NCI-H2081 (cell line): Measurements from ENCODE around the gene CROCC.
A peak's percentile ranks its signal among the peaks of the same experiment; 100 is the strongest.

Source experiments
- DNase-seq, 2 experiments: peaks; one replicate each; lab custom pipeline; 2025; lab: John Stamatoyannopoulos, UW

CROCC gene

DNA sequence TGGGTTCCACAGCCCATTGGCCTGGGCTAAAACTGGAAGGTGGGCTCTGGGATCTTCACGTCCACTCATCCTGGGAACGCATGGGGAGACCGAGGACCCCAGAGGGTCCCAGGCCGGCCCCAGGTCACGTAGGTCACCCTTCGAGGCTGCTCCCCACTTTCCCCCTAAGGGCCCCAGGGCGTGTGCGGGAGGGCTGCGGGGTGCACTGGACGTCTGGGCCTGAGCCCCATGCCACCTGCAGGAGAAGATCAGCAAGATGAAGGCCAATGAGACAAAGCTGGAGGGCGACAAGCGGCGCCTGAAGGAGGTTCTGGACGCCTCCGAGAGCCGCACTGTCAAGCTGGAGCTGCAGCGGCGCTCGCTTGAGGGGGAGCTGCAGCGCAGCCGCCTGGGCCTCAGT lies 46.2 kb downstream of the CROCC start:
- DNase-seq: no peak

DNA sequence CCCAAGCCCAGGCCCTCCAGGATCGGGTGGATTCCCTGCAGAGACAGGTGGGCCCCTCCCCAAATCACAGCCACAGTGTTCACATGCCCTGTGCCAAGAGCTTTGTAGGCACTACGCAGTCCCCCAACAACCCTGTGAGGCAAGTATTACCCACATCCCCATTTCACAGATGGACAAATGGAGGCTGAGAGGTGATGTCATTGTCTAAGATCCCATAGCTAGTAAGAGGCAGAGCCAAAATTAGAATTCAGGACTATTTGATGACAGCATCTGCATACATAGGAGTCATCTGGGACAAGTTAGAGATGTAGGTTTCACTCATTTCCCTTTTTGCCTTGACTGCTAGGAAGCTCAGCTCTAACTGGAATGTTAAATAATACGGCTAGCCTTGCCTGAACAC lies 46.6 kb downstream of the CROCC start:
- DNase-seq: no peak

DNA sequence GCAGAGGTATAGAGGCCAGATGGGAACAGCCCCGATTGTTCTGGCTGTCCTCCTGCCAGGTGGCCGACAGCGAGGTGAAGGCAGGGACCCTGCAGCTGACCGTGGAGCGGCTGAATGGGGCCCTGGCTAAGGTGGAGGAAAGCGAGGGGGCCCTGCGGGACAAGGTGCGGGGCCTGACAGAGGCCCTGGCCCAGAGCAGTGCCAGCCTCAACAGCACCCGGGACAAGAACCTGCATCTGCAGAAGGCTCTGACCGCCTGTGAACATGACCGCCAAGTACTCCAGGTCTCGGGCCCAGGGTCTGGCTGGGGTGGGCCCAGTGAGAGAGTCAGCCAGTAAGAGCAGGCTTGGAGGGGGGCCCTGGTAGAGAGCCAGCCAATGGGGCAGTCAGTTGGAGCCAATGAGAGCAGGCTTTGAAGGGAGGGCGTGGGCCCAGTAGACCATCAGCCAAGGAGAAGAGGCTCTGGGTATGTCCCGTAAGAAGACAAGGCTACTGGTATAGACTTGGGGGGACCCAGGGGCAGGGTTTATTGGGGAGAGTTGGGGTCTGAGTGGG lies 47.4 kb downstream of the CROCC start:
- no peak for DNase-seq

DNA sequence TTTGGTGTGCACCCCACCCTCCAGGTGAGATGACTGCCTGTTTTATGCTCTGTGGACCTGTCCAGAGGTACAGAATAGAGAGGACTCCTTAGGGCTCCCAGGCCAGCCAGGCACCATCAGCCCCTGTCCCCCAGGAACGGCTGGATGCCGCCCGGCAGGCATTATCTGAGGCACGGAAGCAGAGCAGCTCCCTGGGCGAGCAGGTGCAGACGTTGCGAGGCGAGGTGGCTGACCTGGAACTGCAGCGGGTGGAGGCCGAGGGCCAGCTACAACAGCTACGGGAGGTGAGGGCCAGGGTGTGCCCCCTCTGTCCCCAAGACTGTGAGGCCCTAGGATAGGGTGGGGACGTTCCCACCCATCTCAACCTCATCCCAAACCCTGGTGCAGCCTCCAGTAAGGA lies 47.9 kb downstream of the CROCC start:
- DNase-seq: no peak

DNA sequence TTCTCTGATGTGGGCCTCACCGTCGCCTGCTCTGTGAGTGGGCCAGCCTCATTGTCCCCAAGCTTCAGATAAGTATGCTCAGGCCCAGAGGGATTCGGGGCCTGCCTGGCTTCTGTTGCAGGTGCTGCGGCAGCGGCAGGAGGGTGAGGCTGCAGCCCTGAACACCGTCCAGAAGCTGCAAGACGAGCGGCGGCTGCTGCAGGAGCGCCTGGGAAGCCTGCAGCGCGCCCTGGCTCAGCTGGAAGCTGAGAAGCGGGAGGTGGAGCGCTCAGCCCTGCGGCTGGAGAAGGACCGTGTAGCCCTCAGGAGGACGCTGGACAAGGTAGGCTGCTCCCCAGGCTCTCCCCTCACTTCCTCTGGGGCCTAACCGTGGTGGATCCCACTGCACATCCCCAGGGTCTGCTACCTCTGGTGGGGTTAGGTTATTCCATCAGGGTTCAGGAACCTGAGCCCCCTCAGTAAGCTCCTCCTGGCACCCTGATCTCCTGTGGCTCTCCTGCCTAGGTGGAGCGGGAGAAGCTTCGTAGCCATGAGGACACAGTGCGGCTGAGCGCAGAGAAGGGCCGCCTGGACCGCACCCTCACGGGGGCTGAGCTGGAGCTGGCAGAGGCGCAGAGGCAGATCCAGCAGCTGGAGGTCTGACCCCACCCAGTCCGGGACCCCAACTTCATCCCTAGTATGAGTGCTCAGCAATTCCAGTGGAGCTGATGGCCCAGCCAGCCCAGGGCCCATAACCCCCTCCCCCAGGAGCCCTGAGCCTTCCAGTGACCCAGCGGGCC lies 48.6 kb downstream of the CROCC start:
- DNase-seq: no peak

DNA sequence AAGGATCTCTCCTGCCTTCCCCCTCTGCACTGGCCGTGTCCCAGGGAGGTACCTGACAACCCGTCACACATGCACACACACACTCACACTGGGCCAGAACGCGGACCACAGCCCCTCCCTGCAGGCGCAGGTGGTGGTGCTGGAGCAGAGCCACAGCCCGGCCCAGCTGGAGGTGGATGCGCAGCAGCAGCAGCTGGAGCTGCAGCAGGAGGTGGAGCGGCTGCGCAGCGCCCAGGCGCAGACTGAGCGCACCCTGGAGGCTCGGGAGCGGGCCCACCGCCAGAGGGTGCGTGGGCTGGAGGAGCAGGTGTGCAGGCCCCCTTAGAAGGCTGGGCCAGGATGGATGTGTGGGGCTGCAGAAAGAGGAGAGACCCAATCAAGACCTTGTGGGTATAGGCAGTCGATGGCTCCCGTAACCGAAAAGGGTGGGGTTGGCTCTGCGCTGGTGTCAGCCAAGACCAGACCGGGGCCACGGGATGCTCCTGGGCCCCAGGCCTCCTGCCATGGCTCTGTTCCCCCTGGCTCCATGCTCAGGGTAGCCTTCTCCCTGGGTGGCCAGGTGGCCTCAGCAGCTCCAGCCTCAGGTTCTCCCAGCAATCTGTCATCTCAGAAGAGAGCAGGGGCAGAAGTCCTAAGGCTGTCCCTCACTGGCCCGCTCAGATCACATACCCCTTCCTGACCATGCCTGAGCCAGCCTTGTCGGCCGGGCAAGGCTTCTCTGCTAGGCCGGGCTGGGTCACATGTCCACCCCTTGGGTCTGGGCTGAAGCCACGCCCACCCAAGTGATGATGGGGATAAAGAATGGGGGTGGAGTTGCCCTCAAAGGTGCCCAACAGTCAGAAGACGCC lies 49.8 kb downstream of the CROCC start:
- peak; percentile 79 to 91 for DNase-seq

DNA sequence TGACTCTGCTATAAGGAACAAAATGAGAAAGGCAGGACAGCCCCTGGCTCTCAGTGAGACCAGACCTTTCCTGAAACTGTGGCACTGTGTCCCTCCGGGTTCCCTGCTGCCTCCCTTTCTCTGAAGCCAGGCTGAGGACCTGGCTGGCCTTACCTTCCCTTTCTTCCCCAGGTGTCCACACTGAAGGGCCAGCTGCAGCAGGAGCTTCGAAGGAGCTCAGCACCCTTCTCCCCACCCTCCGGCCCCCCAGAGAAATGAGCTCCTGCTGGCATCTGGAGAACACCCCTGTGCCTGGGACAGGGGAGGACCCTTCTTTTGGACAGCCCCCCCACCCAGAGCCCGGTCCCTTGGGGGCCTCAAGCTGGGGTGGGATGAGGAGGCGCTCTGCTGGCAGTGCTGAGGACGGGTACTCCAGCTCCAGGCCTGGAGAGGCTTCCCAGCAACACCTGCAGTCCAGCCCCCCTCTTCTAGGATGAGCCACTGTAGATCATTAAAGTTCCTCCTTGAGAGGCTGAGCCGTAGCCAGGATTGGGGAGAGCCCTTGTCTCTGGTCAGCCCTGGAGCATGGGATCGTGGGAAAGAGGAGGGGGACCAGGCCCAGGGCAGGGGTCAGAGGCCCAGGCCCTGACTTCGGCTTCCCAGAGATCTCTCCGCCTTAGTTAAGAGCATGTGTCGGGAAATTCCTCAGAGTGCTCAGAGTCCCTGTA lies 50.6 kb downstream of the CROCC start:
- no peak for DNase-seq

DNA sequence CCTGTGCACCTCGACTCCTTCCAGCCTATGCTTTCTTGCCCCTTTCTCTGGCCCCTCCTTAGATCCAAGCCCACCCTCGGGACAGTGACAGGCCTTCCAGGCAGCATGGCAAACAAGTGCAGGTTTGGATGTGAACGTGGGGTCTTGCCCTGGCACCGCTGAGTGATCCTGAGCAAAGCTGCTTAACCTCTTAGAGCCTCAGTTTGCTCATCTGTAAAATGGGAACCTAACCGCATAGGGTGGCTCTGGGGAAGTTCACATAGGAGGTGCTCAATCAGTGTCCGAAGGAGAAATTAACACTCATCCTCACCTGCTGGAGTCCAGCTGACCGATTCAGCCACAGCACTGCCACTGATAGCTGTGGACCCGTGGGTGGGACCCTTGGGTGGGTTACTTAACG lies 51.5 kb downstream of the CROCC start:
- no peak for DNase-seq

DNA sequence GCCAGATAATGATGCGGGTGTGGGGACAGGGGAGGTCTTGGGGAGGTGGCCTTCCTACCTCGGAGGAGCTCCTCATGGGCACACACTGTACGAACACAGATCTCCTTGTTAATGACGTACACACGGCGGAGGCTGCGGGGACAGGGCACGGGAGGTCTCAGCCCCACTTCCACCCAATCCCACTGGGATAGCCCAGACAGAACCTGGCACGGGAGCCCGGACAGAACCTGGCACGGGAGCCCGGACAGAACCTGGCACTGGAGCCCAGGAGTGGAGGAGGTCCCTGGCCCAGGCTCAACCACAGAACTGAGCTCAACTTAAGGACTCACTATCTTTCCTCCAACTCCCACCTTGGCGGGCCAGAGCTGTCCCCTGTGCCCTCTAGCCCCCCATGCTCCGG lies 53.5 kb downstream of the CROCC start:
- no peak for DNase-seq

DNA sequence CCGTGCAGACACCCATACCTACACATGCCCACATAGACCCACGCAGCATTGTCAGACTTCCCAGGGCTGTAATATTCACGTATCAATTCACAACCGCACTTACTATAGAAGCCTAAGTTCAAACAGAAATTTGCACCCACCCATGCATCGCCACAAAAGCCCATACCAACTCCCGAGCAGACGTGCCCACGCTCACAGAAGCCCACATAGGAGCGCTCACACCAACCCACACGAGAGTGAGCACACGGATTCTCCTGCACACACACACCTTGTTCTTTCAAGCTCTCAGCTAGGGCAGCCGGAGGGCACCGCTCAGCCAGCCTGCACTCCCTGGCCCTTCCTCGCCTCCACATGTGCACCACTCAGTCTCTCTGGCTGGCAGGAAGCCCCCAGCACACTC lies 54.1 kb downstream of the CROCC start:
- DNase-seq: no peak

DNA sequence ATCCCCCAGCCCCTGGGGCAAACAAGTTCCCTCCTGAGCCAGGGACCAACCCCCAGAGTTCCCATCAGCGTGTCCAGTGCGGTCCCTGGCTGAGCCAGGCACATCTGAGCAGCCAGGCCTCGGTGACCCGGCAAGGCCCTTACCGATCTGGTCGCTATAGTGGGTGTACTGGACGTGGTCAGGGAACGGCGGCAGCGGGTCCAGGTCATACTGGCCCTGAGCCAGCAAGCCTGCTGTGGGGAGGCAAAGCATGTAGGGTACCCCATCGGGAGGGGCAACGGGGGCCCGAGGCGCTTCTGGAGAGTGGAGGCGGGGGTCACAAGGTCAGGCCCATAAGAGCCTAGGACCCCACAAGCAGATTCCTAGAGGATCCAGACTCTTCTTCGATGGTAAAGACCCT lies 55.2 kb downstream of the CROCC start:
- DNase-seq: no peak

DNA sequence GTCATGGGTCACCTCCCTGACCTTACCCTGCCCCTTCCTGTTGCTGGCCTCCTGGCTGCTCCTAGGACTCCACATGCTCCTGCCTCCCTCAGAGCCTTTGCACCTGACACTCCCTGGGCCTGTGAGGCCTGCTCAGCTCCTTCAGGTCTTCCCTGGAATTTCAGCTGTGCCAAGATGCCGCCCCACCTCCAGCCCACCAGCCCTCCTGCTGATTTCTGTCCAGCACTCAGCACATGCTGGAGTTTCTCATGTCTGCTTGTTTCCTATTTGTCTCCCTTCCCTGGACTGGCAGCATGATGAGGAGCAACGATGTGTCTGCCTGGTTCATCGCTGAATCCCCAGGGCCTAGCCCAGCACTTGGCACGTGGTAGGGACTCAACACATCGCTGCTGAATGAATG lies 55.6 kb downstream of the CROCC start:
- no peak for DNase-seq

DNA sequence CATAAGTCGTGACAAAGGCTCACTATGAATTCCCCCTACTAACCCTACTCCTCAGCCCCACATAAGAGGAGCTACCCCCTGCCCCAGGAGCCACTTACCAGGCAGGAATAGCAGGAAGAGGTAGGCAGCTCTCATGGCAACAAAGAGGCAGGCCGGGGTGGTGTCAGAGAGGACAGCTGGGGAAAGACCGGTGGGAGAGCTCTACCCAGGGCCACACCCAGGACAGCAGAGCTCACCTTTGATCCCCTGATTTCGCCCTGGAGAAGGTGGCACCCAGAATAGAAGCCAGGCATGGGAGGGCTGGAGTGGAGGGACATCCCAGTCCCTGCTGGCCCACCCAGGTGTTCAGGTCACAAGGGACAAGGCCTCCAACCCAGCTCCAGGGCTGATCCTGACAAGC lies 56.4 kb downstream of the CROCC start:
- DNase-seq: no peak

DNA sequence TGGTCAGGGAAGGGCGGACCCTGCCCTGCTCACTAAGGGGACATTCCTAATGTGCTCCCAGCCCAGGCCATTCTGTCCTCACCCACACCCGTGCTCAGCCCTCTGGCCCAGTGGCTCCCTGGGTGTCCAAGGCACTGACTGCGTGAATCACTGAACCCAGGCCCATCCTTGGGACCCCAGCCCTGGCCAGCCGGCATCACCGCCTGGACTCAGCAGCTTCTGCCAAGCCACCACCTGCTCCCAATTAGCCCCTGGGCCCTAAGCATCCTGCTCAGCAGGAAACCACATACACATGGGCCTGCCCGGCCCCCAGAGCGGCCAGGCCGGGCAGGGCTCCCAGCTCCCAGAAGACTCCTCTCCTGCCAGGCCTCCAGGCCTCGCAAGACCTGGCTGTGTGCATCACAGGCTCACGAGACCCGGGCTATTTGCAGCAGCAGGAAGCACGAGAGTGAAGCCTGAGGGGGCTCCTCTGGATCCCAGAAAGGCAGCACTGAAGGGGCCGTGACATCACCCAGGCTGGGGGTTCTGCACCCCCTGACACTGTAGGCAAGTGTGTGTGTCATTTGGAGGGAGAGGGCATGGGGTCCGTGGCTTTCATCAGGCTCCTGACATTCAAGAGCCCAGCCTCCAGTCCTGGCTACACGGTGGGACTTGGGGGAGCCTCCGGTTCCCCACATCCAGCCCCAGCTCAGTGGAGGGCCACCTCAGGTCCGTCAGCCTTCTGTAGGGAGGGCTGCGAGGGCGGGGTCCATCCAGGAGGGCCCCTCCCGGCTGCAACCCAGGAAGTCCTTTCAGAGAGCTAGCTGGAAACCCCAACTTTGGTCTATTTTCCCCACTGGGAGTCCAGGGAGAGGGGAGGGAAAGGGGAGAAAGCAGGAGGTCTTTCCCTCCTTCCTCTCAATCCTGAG lies 57.1 kb downstream of the CROCC start:
- peak in 1 of 2 experiments; percentile 34 for DNase-seq

DNA sequence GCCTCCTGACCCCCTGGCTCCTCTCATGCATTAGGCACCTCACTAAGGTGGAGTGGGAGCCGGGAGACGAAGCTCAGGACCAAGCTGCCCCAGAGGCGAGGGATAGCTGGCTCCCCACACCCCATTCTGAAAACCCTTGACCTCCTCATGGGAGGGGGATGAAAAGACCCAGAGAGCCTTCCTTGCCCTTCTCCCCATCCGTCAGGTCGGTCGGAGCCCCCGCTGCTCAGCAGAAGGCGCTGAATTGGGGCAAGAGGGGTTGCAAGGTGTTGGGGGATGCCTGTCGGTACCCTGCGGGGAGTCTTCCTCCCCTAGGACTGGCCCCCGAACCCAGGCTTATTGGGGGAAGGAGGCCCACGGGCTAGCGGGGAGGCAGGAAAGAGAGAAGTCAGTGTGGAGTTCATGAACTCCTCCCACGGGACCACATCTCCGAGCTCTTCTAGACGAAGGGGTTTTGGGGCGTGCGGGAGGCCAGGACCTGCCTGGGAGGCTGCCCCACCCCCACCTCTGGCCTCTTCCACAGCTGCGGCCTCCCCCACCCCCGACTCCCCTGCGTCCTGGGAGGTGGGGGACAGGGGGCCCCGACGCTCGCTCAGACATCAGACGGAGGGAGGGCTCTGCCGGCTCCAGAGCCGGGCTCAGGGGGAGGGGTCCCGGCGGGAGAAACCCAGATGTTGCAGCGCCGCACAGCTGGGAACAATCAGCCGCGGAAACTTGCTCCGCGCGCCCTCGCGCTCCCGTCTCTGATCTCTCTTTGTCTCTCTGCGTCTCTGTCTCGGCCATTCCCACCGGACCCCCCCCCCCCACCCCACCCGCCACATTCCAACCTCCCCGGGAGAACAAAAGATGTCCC lies 58.0 kb downstream of the CROCC start:
- no peak for DNase-seq

DNA sequence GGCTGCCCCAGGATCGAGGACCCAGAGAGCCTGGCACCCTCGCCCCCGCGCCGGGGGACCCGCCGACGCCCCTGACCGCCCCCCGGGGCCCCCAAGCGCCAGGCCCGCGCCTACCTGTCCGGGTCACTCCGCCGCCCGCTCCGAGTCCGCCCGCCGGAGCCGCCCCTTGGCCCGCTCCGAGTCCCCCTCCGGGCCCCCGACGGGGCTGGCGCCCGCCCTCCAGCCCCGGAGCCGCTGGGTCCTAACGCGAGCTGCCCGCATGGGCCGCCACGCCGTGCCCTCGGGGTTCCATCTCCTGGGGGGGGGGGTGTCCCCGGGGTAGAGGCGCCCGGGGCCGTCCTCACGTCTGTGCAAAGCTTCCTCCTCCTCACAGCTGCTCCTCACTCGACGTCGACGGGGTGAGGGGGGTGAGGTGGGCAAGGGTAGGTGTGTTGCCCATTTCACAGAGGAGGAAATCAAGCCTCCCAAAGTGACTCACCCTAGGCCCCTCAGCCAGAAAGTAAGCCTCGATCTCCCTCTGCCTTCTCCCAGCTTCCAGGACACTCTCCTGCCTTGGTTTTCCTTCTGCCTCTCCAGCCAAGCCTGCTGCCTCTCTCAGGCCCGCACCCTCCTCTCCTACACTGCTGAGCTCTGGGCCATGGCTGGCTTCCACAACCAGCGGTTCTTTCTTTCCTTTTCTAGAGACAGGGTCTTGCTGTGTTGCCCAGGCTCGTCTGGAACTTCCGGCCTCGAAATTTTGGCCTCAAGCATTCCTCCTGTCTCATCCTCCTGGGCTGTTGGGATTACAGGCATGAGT lies 58.9 kb downstream of the CROCC start, which contains the start of gene MFAP2:
Gene MFAP2 (minus strand): TSS at position 148 of the 796 bp plus-strand sequence. CDS start 2,347 bp downstream, outside the sequence.
- no peak for DNase-seq

DNA sequence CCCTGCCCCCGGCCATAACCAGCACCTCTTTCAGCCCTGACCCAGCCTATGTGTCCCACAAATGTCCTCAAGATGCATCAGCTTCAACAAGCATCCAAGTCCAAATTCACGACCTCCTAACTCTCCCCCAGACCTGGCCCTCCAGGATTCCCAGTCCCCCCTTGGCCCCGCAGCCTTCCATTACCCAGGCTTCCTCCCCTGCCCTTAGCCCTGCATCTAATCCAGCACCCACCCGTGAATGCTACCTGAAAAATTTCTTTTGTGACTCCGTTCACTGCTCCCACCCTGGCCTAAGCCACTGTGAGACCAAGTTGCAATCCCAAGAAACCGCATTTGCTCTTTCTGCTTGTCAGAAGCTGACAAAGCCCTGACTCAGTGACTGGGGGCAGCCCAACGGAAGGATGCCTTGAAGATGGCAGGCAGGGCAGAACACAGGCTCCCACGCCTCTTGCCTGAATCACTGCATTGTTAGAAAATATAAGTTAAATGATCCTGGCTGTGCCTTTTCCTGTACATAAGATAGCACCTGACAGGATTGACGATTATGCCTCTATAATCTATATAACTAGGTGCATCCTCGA lies 59.6 kb downstream of the CROCC start:
- DNase-seq: no peak

DNA sequence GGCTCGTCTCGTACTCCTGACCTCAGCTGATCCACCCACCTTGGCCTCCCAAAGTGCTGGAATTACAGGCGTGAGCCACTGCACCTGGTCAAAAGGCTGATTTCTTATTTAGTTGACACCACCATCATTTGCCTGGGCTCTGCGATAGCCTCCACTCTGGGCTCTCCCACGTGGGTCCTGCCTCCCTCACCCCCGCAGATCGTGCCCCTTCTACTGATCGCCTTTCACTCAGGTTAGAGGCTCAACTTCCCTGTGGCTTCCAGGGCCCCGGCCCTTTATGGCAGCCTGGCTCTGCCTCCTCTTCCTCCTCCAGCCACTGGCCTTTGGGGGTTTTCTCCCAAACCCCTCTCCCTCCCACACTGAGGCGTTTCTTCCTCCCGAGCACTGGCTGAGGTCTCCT lies 61.2 kb downstream of the CROCC start:
- no peak for DNase-seq

DNA sequence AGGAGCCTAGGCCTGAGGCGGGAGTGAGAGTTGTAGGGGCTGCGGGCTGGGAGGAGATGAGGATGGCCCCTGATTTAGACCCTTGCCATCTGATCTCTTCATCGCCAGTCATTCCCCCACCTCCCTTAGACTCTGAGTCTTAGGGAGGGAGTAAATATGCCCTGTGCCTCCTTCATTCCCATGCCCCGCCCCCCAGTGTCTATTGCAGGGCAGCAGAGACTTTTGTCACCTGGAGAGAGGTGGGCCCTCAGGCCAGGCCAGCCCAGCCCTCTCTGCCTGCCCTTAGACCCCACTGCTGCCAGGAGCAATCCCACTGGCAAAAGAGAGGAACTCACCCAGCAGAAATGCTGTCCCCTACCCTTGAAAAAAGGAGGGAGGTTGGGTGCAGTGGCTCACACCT lies 61.9 kb downstream of the CROCC start:
- DNase-seq: no peak
